ENCODE results near the gene LEO1.

GRCh38 chr15:51924156-51925068 is 47.2 kb downstream of the LEO1 start:
- TF ChIP-seq CTCF (conservative IDR thresholded peaks at IDR 0.05 in 1 of 2, IDR thresholded peaks at IDR 0.05 in 1 of 2; ENCODE audit: extremely low read depth in 1 of 2, insufficient read depth in 1 of 2, low read depth in 1 of 2, low read length in 2 of 2) (no peak), EZH2 (IDR thresholded peaks at IDR 0.05; ENCODE audit: borderline replicate concordance, low read length) (no peak)

Data from mammary epithelial cell (primary cell).